Activated CD8-positive, alpha-beta memory T cell treated with anti-CD3 and anti-CD28 coated beads, Interleukin-2, amount 10 ng/mL, durations not matched to agents 7 days and 5 days (primary cell): ENCODE measurements around the gene CDC14A. TPM values are rescaled to one million over a fixed set of nuclear protein-coding genes. Genes with fewer than 3 reads are reported as not detected.

ENCODE experiments used
- ATAC-seq: fragments of 150-1000 bp; cut with Tn5 transposase; one replicate; pipeline ENCODE4 v1.10.0; 2021; ENCODE audit warnings: moderate library complexity
- CTCF ChIA-PET: fragments of 350-600 bp; sonication (Branson Sonifier 250); formaldehyde crosslinking; loops from one replicate; lab custom pipeline; 2021; ENCODE audit warnings: antibody characterized with exemption; lab: Charles Lee
- DNase-seq: peaks from one replicate; pipeline ENCODE4 v3.0.0-alpha.2; 2020
- H3K27ac Mint-ChIP-seq: one replicate; pipeline ENCODE4 v1.8.0; 2021; ENCODE audit warnings: mild to moderate bottlenecking, mixed read lengths
- H3K27me3 Mint-ChIP-seq: one replicate; pipeline ENCODE4 v1.8.0; 2021; ENCODE audit warnings: mixed read lengths
- H3K36me3 Mint-ChIP-seq: one replicate; pipeline ENCODE4 v1.8.0; 2021; ENCODE audit warnings: mild to moderate bottlenecking, mixed read lengths
- H3K4me1 Mint-ChIP-seq: one replicate; pipeline ENCODE4 v1.8.0; 2021; ENCODE audit warnings: mixed read lengths
- H3K4me3 Mint-ChIP-seq: one replicate; pipeline ENCODE4 v1.8.0; 2021; ENCODE audit warnings: mild to moderate bottlenecking, moderate library complexity, mixed read lengths
- H3K9me3 Mint-ChIP-seq: one replicate; pipeline ENCODE4 v1.8.0; 2022; ENCODE audit warnings: low read depth, mixed read lengths
- total RNA-seq, 2 experiments: library from RNA; stranded (reverse); gene quantifications; one replicate each; pipeline ENCODE4 v1.2.3, GENCODE V29; 2021

CDC14A gene
- total RNA-seq, 2 experiments from 2014 or later = 34.2 to 43.1 TPM

GRCh38 chr1:100383743-100384405 is 31.6 kb downstream of the CDC14A start:
- peaks cover 43% of the 10 kb centered on the region for H3K36me3 Mint-ChIP-seq
- DNase-seq (no peak), ATAC-seq (no peak)
- no peaks in the 10 kb centered on the region for H3K9me3 Mint-ChIP-seq
- H3K4me1 Mint-ChIP-seq = peaks cover 41% of the 10 kb centered on the region
- H3K4me3 Mint-ChIP-seq = no peak overlapping the region
- CTCF ChIA-PET = interaction anchor here (1.0 to 2.0 kb wide), 4 partner anchors 14 to 72 kb away, joined by 3 to 7 read pairs (median 3); no protein-coding TSS in a partner anchor
- H3K27me3 Mint-ChIP-seq = no peaks in the 10 kb centered on the region
- peak overlapping the region; percentile 36 for H3K27ac Mint-ChIP-seq

- H3K36me3 Mint-ChIP-seq = peaks cover 30% of the 10 kb centered on the region
- H3K9me3 Mint-ChIP-seq = no peaks in the 10 kb centered on the region
- H3K4me3 Mint-ChIP-seq = peak overlapping the region; percentile 33
- no peaks in the 10 kb centered on the region for H3K27me3 Mint-ChIP-seq
- peaks cover 44% of the 10 kb centered on the region for H3K4me1 Mint-ChIP-seq
- ATAC-seq (no peak), DNase-seq (no peak)
- CTCF ChIA-PET = interaction anchor here (0.9 to 2.9 kb wide), 7 partner anchors 10 to 77 kb away, joined by 3 to 15 read pairs (median 5); no protein-coding TSS in a partner anchor
- peak overlapping the region; percentile 66 for H3K27ac Mint-ChIP-seq
These were observed 34.9 kb downstream of the CDC14A start for GRCh38 chr1:100387209-100387608.

- ATAC-seq (peak; percentile 14), DNase-seq (no peak)
- Mint-ChIP-seq H3K27me3 (no peaks in the 10 kb centered on the region), H3K4me1 (peaks cover 47% of the 10 kb centered on the region), H3K4me3 (peak overlapping the region; percentile 55), H3K27ac (peak overlapping the region; percentile 81), H3K9me3 (no peaks in the 10 kb centered on the region), H3K36me3 (peaks cover 33% of the 10 kb centered on the region)
- CTCF ChIA-PET = interaction anchor here (0.9 to 2.9 kb wide), 8 partner anchors 10 to 76 kb away, joined by 3 to 15 read pairs (median 4); no protein-coding TSS in a partner anchor
These were observed 35.5 kb downstream of the CDC14A start for GRCh38 chr1:100387657-100388350.

GRCh38 chr1:100390531-100390930 is 38.2 kb downstream of the CDC14A start:
- Mint-ChIP-seq H3K4me1 (peaks cover 68% of the 10 kb centered on the region), H3K9me3 (no peaks in the 10 kb centered on the region), H3K36me3 (peaks cover 46% of the 10 kb centered on the region), H3K4me3 (no peak overlapping the region), H3K27ac (no peak overlapping the region), H3K27me3 (no peaks in the 10 kb centered on the region)
- ATAC-seq (no peak), DNase-seq (no peak)
- CTCF ChIA-PET = interaction anchor here (0.9 to 1.0 kb wide), 3 partner anchors 9 to 38 kb away, joined by 3 read pairs; partner anchors contain the start of gene CDC14A

GRCh38 chr1:100391675-100392074 is 39.4 kb downstream of the CDC14A start:
- ATAC-seq (no peak), DNase-seq (no peak)
- peak overlapping the region; percentile 17 for H3K27ac Mint-ChIP-seq
- H3K27me3 Mint-ChIP-seq = no peaks in the 10 kb centered on the region
- peaks cover 52% of the 10 kb centered on the region for H3K36me3 Mint-ChIP-seq
- CTCF ChIA-PET = interaction anchor here (0.5 to 1.3 kb wide), 8 partner anchors 8 to 148 kb away, joined by 3 to 5 read pairs (median 3); partner anchors contain the start of gene CDC14A
- H3K4me3 Mint-ChIP-seq = no peak overlapping the region
- H3K9me3 Mint-ChIP-seq = no peaks in the 10 kb centered on the region
- peaks cover 71% of the 10 kb centered on the region for H3K4me1 Mint-ChIP-seq

DNA sequence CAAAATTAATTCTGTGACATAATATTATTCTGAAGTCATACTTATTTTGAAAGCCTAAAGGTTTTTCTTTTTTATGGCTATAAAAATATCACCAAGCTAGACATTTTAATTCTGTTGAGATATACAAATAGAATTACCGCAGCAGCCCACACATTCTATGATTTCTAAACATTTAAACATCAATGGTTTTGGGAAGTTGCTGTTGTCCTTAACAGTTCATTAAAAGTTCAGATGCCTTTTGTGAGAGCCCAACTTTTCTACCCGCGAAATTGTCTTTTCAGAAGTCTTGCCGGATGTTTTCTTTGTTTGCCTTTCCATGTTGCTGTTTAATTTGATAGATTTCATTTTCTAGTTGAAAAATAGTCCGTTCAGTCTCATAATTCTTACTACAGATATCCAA is 40.5 kb downstream of the CDC14A start:
- H3K4me3 Mint-ChIP-seq = no peak overlapping the region
- no peak for DNase-seq
- H3K4me1 Mint-ChIP-seq = peaks cover 73% of the 10 kb centered on the region
- CTCF ChIA-PET = no interaction called here
- H3K27me3 Mint-ChIP-seq = no peaks in the 10 kb centered on the region
- no peak for ATAC-seq
- H3K36me3 Mint-ChIP-seq = peaks cover 50% of the 10 kb centered on the region
- H3K9me3 Mint-ChIP-seq = no peaks in the 10 kb centered on the region
- H3K27ac Mint-ChIP-seq = peak overlapping the region; percentile 66

- no peaks in the 10 kb centered on the region for H3K9me3 Mint-ChIP-seq
- H3K4me1 Mint-ChIP-seq = peaks cover 78% of the 10 kb centered on the region
These were observed 42.0 kb downstream of the CDC14A start for GRCh38 chr1:100394285-100394684.

DNA sequence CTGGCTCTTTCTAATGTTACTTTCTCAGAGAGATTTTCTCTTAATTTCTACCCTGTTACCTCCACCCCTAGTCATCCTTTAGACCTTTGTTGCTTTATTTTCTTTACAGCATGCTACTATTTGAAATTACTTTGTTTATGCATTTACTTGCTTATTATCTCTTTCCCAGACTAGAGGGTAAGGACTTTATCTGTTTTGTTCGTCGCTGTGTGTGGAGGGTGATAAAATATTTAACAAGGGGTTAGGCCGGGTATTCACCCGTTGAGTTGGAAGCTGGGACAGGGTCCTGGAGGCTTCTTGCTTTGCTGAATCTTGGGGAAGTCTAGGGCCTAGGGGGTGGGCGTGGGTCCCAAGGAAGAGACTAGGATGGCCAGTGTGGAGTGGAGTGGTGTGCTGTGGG is 43.6 kb downstream of the CDC14A start:
- DNase-seq (no peak), ATAC-seq (no peak)
- H3K27me3 Mint-ChIP-seq = no peaks in the 10 kb centered on the region
- no peaks in the 10 kb centered on the region for H3K9me3 Mint-ChIP-seq
- peaks cover 82% of the 10 kb centered on the region for H3K4me1 Mint-ChIP-seq
- peaks cover 52% of the 10 kb centered on the region for H3K36me3 Mint-ChIP-seq
- H3K27ac Mint-ChIP-seq = peak overlapping the region; percentile 85
- H3K4me3 Mint-ChIP-seq = no peak overlapping the region
- CTCF ChIA-PET = interaction anchor here (1.1 to 2.6 kb wide), 7 partner anchors 9 to 63 kb away, joined by 3 to 15 read pairs (median 5); partner anchors contain the start of gene CDC14A

More at GRCh38 chr1:100394285-100394684, 42.0 kb downstream of the CDC14A start:
- Mint-ChIP-seq H3K27me3 (no peaks in the 10 kb centered on the region), H3K36me3 (peaks cover 54% of the 10 kb centered on the region), H3K27ac (peak overlapping the region; percentile 91), H3K4me3 (no peak overlapping the region)
- ATAC-seq (peak; percentile 2), DNase-seq (no peak)
- CTCF ChIA-PET = no interaction called here

GRCh38 chr1:100396651-100397050 is 44.3 kb downstream of the CDC14A start:
- ATAC-seq (peak; percentile 27), DNase-seq (peak; percentile 51)
- Mint-ChIP-seq H3K9me3 (no peaks in the 10 kb centered on the region), H3K4me1 (peaks cover 85% of the 10 kb centered on the region), H3K4me3 (no peak overlapping the region), H3K27ac (peak overlapping the region; percentile 85), H3K36me3 (peaks cover 54% of the 10 kb centered on the region), H3K27me3 (no peaks in the 10 kb centered on the region)
- CTCF ChIA-PET = interaction anchor here (0.8 to 2.6 kb wide), 14 partner anchors 9 to 146 kb away, joined by 3 to 15 read pairs (median 4); partner anchors contain the start of gene CDC14A

GRCh38 chr1:100397681-100398080 is 45.4 kb downstream of the CDC14A start:
- peak; percentile 37 for ATAC-seq
- peaks cover 53% of the 10 kb centered on the region for H3K36me3 Mint-ChIP-seq
- H3K4me3 Mint-ChIP-seq = no peak overlapping the region
- DNase-seq = no peak
- CTCF ChIA-PET = interaction anchor here (0.8 to 2.6 kb wide), 9 partner anchors 10 to 131 kb away, joined by 3 to 15 read pairs (median 6); partner anchors contain the start of gene CDC14A
- peaks cover 88% of the 10 kb centered on the region for H3K4me1 Mint-ChIP-seq
- H3K9me3 Mint-ChIP-seq = no peaks in the 10 kb centered on the region
- H3K27ac Mint-ChIP-seq = peak overlapping the region; percentile 85
- H3K27me3 Mint-ChIP-seq = no peaks in the 10 kb centered on the region

DNA sequence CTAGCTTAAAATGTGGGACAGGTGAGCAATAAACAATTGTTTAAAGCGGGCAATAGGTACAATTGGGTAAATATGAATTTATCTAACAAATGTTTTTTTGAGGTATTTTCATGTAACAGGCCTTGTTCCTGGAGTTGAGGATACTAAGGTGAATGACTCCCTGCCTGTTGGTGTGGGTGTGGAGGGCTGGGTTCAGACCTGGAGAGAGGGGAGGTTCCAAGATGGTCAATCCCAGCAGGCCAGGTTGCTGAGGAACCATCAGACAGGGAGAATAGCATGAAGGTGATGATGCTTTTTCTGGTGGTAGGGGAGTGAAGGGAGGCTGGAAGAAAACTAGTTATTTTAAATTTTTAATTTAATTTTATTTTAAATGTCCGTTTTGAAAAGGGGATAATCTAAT is 46.3 kb downstream of the CDC14A start:
- CTCF ChIA-PET = interaction anchor here (0.9 to 2.6 kb wide), 5 partner anchors 11 to 45 kb away, joined by 3 to 15 read pairs (median 6); no protein-coding TSS in a partner anchor
- Mint-ChIP-seq H3K36me3 (peaks cover 52% of the 10 kb centered on the region), H3K27ac (peak overlapping the region; percentile 70), H3K4me3 (no peak overlapping the region), H3K27me3 (no peaks in the 10 kb centered on the region), H3K4me1 (peaks cover 88% of the 10 kb centered on the region), H3K9me3 (no peaks in the 10 kb centered on the region)
- DNase-seq (no peak), ATAC-seq (no peak)

- peaks cover 81% of the 10 kb centered on the region for H3K4me1 Mint-ChIP-seq
- no peaks in the 10 kb centered on the region for H3K9me3 Mint-ChIP-seq
- peak overlapping the region; percentile 49 for H3K4me3 Mint-ChIP-seq
- H3K36me3 Mint-ChIP-seq = peaks cover 48% of the 10 kb centered on the region
- DNase-seq (peak; percentile 80), ATAC-seq (peak; percentile 85)
- CTCF ChIA-PET = interaction anchor here (1.0 to 1.3 kb wide), 3 partner anchors 9 to 49 kb away, joined by 3 to 4 read pairs (median 3); no protein-coding TSS in a partner anchor
- no peaks in the 10 kb centered on the region for H3K27me3 Mint-ChIP-seq
- peak overlapping the region; percentile 95 for H3K27ac Mint-ChIP-seq
These were observed 48.1 kb downstream of the CDC14A start for GRCh38 chr1:100400404-100400803.

GRCh38 chr1:100404821-100405220 is 52.5 kb downstream of the CDC14A start:
- no peak for ATAC-seq
- DNase-seq = no peak
- peaks cover 14% of the 10 kb centered on the region for H3K9me3 Mint-ChIP-seq

More at GRCh38 chr1:100404821-100405220, 52.5 kb downstream of the CDC14A start:
- Mint-ChIP-seq H3K4me1 (peaks cover 55% of the 10 kb centered on the region), H3K36me3 (peaks cover 67% of the 10 kb centered on the region), H3K27me3 (no peaks in the 10 kb centered on the region), H3K4me3 (no peak overlapping the region), H3K27ac (no peak overlapping the region)
- CTCF ChIA-PET = interaction anchor here (1.0 to 2.0 kb wide), 6 partner anchors 8 to 51 kb away, joined by 3 to 6 read pairs (median 4); no protein-coding TSS in a partner anchor
